KG1 (cell line): ENCODE results near the gene CTDP1.
"Not testable (repeated sequence)": the region's sequence is repeated elsewhere in the genome, so short reads cannot be mapped to it uniquely, and the experiment has no call there.

ENCODE experiments used
- DNase-seq: peaks from one replicate; lab custom pipeline; 2025; lab: John Stamatoyannopoulos, UW

Gene CTDP1

DNA sequence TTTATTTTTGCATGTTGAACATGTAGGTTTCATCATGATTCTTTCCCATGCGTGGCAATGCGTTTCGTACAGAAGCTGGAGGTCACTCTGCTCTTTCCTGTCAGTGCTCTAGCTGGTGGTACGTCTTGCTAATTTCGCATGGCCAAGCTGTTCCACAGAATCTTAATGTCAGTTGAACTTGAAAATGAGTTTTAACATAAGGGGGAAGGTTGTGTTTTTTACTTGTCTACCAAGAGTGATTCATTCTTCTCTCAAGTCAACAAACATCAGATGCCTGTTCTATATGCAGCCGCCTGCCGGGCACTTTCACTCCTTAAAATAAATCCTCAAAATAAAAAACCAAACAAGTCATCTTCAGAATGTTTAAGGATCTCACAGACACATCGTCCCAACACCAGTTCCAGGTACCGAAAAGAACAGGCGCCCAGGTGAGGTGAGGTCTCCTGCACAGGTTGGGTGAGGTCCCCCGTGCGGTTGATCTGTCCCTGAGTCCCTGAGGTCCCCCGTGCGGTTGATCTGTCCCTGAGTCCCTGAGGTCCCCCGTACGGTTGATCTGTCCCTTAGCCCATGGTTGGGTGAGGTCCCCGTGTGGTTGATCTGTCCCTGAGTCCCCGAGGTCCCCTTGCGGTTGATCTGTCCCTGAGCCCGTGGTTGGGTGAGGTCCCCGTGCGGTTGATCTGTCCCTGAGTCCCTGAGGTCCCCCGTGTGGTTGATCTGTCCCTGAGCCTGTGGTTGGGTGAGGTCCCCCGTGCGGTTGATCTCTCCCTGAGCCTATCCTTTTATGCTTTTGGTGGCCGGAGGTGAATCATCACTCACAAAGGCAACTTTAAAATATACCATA, 61.1 kb downstream of the CTDP1 start:
- DNase-seq = no peak

- DNase-seq = no peak
Measured at GRCh38 chr18:79741362-79741700, 61.7 kb downstream of the CTDP1 start.

DNA sequence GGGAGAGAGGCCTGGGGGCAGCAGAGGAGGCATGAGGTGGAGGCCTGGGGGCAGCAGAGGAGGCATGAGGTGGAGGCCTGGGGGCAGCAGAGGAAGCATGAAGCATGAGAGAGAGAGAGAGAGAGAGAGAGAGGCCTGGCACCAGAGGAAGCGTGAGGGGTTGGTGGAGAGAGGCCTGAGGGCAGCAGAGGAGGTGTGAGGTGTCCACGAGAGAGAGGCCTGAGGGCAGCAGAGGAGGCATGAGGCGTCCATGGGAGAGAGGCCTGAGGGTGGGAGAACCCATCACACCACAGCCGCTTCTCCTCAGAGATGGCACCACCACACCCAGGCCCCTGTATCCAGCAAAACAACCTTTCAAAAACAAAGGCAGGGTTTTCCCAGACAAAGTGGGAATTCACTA, 62.5 kb downstream of the CTDP1 start:
- DNase-seq = no peak

- DNase-seq = no peak
Measured at GRCh38 chr18:79744625-79745024, 65.0 kb downstream of the CTDP1 start.

DNA sequence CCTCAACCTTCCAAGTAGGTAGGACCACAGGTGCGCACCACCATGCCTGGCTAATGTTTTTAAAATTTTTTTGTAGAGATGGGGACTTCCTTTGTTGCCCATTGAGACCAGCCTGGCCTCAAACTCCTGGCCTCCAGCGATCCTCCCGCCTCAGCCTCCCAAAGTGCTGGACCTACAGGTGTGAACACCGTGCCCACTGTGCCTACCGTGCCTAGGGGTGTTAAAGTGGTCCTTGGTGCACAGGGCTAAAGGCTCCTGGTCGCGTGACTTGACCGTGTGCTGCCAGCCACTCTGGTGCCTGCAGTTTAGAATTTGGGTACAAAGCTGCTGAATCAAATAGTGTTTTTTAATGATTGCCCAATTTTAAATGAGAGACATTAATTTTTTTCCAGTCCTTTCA, 67.1 kb downstream of the CTDP1 start:
- no peak for DNase-seq

DNA sequence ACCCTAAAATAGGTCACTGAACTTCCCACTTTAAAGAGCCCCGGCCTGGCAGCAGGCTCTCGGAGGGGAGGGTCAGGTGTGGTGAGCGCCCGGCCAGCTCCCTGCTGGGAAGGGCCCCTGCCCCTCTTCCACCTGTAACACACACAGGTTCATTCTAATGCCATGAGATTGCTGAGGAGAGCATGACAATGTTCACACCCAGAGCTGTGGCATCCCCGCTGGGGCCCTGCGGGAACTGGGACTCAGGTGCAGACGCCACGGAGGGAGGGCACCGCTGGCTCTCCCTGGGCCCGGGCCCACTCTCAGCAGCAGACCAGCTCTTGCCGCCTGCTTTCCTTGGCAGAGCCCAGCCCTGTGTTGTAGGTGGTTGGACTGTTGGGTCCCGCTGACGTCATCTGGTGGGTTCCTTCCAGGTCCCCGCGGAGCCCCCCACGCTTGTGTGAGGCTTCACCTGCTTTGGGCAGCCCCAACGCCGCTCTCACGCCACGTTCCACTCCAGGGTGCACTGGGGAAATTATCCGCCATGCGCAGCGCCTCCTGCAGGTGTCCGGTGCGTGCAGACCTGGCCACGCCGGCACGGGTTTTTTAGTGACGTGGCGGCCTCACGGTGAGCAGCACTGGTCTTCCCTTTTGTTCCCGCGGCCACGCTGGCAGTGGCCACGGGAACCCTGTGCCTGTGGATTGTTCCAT, 67.7 kb downstream of the CTDP1 start:
- no peak for DNase-seq

DNA sequence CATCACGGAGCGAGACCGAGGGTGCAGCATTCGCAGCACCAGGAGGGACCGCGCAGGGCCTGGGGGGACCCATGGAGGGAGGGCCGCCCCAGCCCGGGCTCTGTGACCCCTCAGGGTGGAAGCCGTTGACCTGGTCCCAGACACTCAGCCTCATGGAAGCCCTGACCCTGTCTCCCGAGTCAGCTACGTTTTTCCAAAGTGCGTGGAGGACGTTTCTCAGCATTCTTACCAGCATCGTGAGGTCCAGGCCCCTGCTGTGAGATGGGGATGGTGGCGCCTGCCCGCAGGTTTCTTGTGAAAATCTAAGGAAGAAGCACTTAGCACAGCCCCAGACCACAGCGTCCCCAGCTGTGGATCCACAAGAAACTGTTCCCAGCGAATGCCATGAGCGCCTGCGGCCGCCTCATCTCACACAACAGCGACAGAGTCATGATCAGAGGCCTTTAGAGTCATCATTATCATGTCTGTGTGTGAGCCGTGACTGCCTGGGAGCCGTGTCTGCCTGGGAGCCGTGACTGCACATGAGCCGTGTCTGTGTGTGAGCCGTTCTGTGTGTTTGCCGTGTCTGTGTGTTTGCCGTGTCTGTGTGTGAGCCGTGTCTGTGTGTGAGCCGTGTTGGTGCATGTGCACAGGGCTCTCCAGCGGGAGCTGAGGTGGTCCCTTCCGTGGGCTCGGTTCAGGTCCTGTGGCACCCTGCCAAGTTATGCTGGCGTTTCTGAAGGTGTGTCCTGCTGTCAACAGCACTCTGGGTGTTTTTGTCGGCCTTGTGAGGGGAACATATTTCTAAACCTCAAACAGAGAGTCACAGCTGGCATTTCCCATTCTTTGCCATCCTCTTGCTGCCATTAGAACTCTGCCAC, 68.9 kb downstream of the CTDP1 start:
- DNase-seq = no peak

DNA sequence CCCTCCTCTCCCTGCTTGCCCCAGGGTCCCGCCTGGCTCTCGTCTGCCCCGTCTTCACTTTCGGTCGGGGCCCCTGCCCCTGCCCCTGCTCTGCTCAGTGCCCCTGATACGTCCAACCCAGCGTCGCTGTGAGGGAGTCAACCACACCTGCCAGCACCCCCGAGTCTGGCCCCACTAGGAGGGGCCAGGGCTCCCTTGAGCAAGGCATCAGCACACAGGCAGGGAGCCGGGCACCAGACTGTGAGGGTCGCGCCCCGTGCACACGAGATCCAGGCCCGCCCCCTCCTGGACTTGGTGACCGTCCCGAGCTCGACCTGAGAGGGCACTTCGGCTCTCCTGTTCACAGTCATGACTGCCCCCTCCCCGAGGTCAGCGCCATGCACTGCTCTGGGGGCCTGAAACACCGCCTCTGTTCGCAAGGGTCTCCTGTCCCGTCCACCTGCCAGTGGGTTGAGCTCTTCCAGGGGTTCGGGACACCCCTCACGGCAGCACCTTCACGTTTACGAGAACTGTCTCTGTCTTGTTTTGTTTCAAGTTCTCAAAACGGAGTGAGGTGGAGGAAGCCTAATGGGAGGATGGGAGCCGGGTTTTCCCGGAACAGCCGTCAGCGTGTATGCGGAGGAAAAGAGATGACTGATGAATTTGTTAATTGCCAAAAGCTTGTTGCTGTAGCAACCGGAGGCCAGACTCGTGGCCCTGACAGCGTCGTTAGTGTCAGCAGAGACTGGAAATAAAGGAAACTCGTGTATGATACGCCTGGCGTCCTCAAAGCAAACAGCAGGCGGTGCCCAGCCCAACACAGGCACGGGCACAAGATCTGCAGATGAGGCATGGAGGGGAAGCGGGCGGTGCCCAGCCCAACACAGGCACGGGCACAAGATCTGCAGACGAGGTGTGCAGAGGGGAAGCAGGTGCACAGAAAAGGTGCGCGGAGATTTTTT, 69.9 kb downstream of the CTDP1 start:
- no peak for DNase-seq

- no peak for DNase-seq
Measured at GRCh38 chr18:79750980-79751571, 71.5 kb downstream of the CTDP1 start.

DNA sequence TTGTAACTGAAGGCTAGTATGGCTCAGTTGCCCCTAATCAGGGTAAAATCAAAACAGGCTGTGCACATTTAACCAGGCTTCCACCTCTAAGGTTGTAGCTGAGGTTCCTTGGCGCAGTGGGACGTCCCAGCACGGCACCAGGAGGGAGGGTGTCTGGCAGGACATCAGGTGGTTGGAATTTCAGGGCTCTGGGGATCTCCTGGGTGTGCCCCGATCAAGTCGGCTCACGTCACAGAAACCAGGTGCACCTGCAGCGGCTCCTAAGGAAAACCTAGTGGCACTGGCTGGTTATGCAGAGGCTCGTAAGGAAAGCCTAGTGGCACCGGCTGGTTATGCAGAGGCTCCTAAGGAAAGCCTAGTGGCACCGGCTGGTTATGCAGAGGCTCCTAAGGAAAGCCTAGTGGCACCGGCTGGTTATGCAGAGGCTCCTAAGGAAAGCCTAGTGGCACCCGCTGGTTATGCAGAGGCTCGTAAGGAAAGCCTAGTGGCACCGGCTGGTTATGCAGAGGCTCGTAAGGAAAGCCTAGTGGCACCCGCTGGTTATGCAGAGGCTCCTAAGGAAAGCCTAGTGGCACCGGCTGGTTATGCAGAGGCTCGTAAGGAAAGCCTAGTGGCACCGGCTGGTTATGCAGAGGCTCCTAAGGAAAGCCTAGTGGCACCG, 72.4 kb downstream of the CTDP1 start:
- not testable (repeated sequence) for DNase-seq

DNA sequence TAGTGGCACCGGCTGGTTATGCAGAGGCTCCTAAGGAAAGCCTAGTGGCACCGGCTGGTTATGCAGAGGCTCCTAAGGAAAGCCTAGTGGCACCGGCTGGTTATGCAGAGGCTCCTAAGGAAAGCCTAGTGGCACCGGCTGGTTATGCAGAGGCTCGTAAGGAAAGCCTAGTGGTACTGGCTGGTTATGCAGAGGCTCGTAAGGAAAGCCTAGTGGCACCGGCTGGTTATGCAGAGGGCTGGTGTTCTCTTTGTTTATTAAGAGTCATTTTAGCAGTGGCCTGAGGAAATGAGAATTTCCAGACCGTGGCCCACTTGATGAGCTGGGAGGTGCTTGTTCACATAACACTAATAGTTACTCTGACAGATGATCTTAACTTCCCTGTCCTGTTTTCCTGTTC, 73.3 kb downstream of the CTDP1 start:
- DNase-seq = not testable (repeated sequence)

- no peak for DNase-seq
Measured at GRCh38 chr18:79753391-79753851, 73.8 kb downstream of the CTDP1 start.

- no peak for DNase-seq
Measured at GRCh38 chr18:79754022-79754761, 74.6 kb downstream of the CTDP1 start.

DNA sequence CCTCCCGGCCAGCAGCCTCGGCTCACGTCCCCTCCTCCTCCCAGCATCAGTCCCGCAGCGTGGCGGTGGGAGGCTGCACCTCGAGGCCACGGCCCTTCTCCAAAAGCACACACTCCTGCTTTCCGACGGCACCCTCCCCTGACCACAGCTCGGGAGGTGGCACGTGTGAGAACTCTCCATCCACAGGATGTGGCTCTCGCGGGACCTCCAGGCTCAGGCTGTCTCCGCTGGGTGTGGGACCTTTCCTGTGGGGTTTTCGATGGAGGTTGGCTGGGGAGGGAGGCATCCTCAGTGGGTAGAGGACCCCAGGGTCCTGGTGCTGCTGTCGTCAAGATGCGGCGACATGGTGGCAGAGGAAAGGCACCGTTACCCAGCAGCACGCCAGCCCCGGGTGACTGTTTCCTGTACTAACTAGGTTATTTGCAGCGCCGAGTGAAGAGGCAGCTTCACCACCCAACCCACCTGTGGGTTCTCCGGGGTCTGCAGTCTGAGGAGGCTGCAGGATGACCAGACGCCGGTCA, 75.3 kb downstream of the CTDP1 start:
- no peak for DNase-seq

DNA sequence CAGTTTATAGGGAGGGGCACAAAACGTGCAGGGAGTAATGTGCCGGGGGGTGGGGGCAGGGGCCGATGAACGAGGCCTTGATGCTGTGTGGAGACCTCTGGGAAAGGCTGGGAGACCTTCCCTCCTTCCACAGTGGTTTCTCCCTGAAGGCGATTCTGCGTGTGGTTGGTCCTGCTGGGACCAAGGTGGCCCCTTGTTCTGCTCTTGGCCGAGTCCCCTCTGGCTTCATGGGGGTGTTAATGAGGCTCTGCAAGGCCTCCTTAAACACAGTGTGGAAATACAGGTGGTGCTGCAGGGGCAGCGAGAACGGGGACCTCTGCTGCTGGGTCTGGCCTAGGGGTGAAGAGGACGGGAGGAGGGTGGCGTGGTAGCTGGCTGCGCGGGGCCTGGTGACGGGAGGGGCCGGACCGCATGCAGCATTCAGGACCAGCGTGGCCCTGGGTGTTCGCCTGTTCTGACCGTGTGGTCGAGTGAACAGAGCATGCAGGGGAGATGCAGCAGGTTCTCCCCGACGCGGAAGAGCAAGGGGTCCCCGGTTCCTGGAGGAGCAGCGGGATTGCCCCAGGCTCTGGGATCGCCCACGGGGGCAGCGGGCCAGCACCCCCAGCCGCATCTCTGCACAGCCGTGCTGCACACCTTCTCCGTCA, 76.0 kb downstream of the CTDP1 start:
- no peak for DNase-seq

DNA sequence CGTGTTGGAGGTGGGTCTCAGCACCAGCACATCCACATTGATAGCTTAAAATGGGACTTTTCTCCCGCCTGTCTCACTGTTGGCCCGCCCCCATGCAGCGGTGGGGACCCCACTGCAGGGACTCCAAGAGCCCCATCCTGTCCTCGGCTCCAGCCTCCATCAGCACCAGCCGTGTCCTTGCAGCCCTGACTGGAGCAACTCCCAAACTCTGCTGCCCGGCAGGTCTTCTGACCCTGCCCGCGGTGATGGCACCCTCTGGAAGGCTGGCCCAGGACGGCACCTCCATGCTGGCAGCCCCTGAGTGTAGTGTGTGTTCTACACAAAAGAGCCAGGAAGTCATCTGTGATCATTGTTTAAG, 76.5 kb downstream of the CTDP1 start:
- no peak for DNase-seq

GRCh38 chr18:79756826-79757225, 77.2 kb downstream of the CTDP1 start:
- DNase-seq = no peak

DNA sequence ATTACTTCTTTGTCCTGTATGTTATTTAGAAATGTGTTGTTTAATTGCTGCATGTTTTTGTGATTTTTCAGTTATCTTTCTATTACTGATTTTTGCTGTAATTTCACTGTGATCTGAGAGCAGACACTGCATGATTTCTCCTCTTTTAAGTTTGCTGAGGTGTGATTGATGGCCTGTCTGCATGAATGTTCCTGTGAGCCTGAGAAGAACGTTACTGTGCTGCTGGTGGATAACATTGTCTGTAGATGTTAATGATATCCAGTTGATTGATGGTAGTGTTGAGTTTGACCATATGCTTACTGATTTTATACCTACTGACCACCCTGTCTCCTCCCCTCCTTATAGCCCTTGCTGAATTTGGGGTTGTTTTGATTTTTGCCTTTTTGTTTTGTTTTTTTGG, 80.7 kb downstream of the CTDP1 start:
- DNase-seq = no peak

DNA sequence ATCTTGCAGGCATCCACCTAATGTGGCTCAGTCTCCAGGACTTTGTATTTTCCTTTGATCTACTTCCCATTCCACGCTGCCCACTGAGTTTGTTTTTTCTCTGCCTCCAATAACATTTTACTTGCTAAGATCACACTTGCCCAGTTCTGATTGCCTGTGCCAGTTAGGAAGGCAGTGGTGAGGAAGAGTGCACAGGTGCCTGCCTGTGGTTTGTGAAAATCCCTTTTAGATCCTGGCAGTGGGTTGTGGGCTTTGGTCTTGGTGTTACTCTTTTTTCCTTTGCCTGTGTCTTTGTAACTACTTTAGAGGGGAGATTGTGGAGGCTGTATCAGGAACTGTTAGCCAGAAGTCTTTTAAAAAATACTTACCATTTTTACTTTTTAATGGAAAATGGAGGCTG, 81.3 kb downstream of the CTDP1 start:
- no peak for DNase-seq
